ENCODE results near the gene REEP6.
"Not testable (repeated sequence)": the region's sequence is repeated elsewhere in the genome, so short reads cannot be mapped to it uniquely, and the experiment has no call there.

The REEP6 gene

GRCh38 chr19:1509602-1510441 lies 18.8 kb downstream of the REEP6 start:
- FAIRE-seq, result no peak

- FAIRE-seq, result no peak
These were observed 19.4 kb downstream of the REEP6 start for GRCh38 chr19:1510442-1510806.

- no peak for FAIRE-seq
These were observed 19.8 kb downstream of the REEP6 start for GRCh38 chr19:1510807-1511206.

- no peak for FAIRE-seq
These were observed 20.6 kb downstream of the REEP6 start for GRCh38 chr19:1511318-1512317.

GRCh38 chr19:1512671-1513498 lies 21.9 kb downstream of the REEP6 start, which contains the start of gene ADAMTSL5:
TSS of gene ADAMTSL5 (minus strand) at chr19:1513019. CDS start at chr19:1510943, 2,076 bp downstream.
- FAIRE-seq, result no peak

DNA sequence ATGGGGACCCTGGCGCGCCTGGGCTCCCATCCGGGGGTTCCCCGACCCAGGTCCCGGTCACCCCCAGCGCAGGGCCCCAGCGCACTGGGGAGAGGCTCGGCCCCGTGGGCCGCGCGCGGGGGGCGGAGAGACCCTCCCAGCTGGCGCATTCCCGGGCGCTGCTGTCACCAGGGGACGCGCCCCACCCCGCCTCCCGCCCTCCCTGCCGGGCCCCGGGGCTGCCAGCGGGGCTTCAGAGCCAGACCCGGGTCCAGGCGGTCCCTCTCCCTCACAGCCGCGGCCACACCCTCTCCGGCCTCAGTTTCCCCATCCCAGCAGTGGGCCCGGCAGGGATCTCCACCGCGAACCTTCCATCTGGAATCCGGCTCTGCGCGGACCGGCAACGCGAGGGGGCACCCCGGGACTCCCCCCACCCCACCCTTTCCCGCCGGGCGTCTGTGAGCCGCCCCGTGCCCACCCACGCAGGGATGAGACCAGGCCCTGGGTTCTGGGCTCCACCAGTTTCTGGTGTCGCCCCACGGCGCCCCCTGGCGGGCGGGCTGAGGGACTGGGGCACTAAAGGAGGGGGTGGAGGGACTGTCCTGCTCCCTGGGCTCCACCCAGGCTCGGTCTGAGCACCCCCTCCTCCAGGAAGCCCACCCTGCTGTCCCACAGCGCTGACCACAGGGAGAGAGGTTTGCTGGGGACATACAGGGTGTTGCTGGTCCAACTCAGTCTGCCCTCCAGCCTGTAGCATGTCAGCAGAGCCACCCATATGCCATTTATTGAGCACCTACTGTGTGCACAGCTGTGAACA lies 22.7 kb downstream of the REEP6 start:
- FAIRE-seq, result no peak

GRCh38 chr19:1514295-1514661 lies 23.3 kb downstream of the REEP6 start:
- no peak for FAIRE-seq

DNA sequence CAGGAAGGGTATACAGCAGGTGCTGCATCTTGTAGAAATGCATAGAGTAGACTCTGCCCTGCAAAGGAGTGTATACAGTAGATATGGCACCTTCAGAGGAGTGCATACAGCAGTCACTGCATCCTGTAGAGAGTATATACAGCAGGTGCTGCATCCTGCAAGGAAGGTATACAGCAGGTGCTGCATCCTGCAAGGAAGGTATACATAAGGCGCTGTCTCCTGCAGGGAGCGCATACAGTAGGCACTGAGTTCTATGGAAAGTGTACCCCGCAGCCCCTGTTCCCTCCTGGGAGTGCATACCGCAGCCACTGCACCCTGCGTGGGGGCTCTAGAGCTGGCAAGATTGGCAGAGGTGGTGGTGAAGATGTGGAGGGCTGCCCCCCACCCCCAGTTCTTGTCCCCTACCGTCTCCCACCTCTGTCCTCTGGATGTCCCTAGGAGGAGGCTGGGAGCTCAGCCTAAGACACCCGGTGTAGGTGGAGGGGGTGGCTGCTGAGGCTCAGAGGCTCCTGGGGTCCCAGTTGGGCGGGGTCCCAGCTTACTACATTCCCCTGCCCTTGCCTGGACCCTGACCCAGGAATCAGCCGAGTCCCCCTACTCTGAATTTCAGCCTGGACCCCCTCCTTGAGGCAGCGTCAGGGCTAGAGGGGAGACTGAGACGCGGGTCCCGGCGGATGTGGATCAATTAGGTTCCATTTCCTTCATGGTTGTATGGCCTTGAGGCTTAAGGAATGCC lies 24.2 kb downstream of the REEP6 start:
- FAIRE-seq, result no peak

GRCh38 chr19:1516395-1516753 lies 25.4 kb downstream of the REEP6 start:
- no peak for FAIRE-seq

GRCh38 chr19:1518471-1518870 lies 27.5 kb downstream of the REEP6 start:
- no peak for FAIRE-seq

DNA sequence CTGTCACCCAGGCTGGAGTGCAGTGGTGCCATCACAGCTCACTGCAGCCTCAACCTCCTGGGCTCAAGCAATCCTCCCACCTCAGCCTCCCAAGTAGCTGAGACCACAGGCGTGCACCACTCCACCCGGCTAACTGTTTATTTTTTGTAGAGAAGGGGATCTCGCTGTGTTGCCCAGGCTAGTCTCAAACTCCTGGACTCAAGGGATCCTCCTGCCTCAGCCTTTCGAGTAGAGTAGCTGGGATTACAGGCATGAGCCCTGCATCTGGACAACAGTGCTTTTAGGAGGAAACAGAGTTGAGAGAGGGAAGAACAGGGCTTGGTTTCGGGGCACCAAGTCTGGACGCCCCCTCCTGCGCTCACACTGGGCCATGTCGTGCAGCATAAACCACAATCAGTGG lies 28.8 kb downstream of the REEP6 start:
- not testable (repeated sequence) for FAIRE-seq

- no peak for FAIRE-seq
These were observed 29.3 kb downstream of the REEP6 start for GRCh38 chr19:1520203-1520780.

GRCh38 chr19:1521636-1522035 lies 30.7 kb downstream of the REEP6 start:
- FAIRE-seq, result no peak

DNA sequence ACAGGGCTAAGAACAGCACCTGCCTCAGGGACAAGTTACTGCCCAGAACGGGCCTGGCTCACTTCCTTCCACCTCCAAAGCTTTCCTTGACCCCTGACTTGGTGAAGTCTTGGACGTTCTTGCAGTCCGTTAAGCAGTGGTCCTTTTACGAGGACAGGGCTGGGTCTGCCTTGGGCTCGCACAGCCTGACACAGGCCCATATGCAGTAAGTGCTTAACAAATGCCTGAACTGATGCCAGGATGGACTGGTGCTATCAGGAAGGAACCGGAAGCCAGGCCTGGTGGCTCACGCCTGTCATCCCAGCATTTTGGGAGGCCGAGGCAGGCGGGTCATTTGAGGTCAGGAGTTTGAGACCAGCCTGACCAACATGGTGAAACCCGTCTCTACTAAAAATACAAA lies 31.1 kb downstream of the REEP6 start:
- FAIRE-seq, result no peak

- FAIRE-seq, result no peak
These were observed 31.9 kb downstream of the REEP6 start for GRCh38 chr19:1522838-1523237.

DNA sequence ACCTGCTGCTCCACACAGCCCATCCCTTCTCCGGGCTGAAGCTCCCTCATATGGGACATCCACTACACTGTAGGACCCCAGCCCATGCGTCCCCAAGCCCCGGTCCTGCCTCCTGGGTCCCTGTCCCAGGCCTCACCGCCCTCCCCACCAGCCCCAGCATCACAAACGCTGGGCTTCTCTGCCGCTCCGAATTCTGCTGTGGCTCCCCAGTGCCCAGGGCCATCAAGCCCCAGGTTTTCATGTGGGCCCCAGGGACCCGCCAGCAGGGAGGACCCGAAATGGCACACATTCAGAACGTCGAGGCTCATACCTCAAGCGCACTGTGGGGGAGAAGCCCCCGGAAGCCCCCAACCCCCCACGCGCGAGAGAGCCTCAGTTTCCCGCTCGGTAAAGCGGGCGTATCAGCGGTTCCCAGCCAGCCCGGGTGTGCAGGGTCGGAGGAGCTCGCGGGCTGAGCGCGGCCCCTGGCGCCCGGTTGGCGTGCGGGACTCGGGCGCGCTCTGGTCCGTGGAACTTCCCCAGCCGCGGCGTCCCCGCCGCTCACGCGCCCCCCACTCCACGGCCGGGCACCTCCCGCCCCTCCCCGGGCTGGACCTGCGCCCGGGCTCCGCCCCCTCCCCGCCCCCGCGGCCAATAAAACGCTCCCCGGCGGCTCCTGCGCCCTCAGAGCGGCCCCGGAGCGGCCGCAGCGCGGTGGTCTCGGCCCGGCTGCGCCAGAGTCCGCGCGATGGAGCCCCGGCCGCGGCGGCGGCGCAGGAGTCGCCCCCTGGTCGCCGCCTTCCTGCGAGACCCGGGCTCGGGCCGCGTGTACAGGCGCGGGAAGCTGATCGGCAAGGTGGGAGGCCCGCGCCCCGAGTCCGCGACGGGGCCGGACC lies 32.7 kb downstream of the REEP6 start, which contains the start of gene PLK5:
Gene PLK5 (plus strand): TSS at position 666 of the 875 bp plus-strand sequence. CDS start 2,920 bp downstream, outside the sequence.
- no peak for FAIRE-seq

- no peak for FAIRE-seq
These were observed 33.4 kb downstream of the REEP6 start for GRCh38 chr19:1524287-1524971.

GRCh38 chr19:1524972-1525325 lies 34.0 kb downstream of the REEP6 start:
- FAIRE-seq, result no peak

DNA sequence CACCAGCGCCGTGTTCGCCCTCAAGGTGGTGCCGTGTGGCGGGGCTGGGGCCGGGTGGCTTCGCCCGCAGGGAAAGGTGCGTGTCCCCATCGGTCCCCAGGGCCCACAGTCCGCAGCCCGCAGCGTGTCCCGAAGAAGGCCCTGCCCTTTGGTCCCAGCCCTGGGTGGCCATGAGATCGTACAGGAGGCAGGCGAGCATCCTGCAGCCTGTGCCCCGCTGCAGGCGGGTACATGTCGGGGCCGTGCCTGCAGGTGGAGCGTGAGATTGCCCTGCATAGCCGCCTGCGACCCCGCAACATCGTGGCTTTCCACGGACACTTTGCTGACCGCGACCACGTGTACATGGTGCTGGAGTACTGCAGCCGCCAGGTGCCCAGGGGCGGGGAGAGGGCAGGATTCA lies 34.4 kb downstream of the REEP6 start:
- FAIRE-seq, result no peak

All from islet of Langerhans (tissue), 1 donor.